Activated CD4-positive, alpha-beta T cell treated with anti-CD3 and anti-CD28 coated beads, Interleukin-2, amount 10 ng/mL, durations not matched to agents 7 days and 5 days (primary cell): ENCODE data around the gene BCL2L2. TPM values are rescaled to one million over a fixed set of nuclear protein-coding genes. Genes with fewer than 3 reads are reported as not detected.

Source experiments
- CTCF ChIA-PET: fragments of 350-600 bp; sonication (Branson Sonifier 250); formaldehyde crosslinking; loops from one replicate; lab custom pipeline; 2021; ENCODE audit warnings: antibody characterized with exemption; lab: Charles Lee
- POLR2A ChIA-PET: fragments of 350-600 bp; sonication (Branson Sonifier 250); formaldehyde crosslinking; loops from one replicate; lab custom pipeline; 2021; ENCODE audit warnings: antibody characterized with exemption; lab: Charles Lee
- DNase-seq: peaks from one replicate; pipeline ENCODE4 v3.0.0-alpha.2; 2020
- H3K27ac Mint-ChIP-seq: one replicate; pipeline ENCODE4 v1.8.0; 2021; ENCODE audit warnings: mild to moderate bottlenecking, moderate library complexity, mixed read lengths
- H3K27me3 Mint-ChIP-seq: one replicate; pipeline ENCODE4 v1.8.0; 2021; ENCODE audit warnings: mixed read lengths
- H3K36me3 Mint-ChIP-seq: one replicate; pipeline ENCODE4 v1.8.0; 2021; ENCODE audit warnings: low read depth, mixed read lengths
- H3K4me1 Mint-ChIP-seq: one replicate; pipeline ENCODE4 v1.8.0; 2021; ENCODE audit warnings: mixed read lengths
- H3K4me3 Mint-ChIP-seq: one replicate; pipeline ENCODE4 v1.8.0; 2021; ENCODE audit warnings: mild to moderate bottlenecking, moderate library complexity, mixed read lengths
- H3K9me3 Mint-ChIP-seq: one replicate; pipeline ENCODE4 v1.8.0; 2021; ENCODE audit warnings: mixed read lengths
- total RNA-seq, 2 experiments: library from RNA; stranded (reverse); gene quantifications; one replicate each; pipeline ENCODE4 v1.2.3, GENCODE V29; 2021

Gene BCL2L2
- total RNA-seq, 2 experiments from 2014 or later: 1.7 to 3.2 TPM

- Mint-ChIP-seq H3K36me3 (no peaks in the 10 kb centered on the region), H3K4me3 (peak overlapping the region; percentile 66), H3K9me3 (no peaks in the 10 kb centered on the region), H3K4me1 (peaks cover 9% of the 10 kb centered on the region), H3K27me3 (peaks cover 41% of the 10 kb centered on the region), H3K27ac (no peak overlapping the region)
- CTCF ChIA-PET: interaction anchor here (0.8 to 2.4 kb wide), 6 partner anchors 8 to 126 kb away, joined by 3 to 8 read pairs (median 4); no protein-coding TSS in a partner anchor
- POLR2A ChIA-PET: no interaction called here
- DNase-seq: no peak
These were observed 46.8 kb downstream of the BCL2L2 start for GRCh38 chr14:23353433-23353780.

GRCh38 chr14:23354990-23355389 lies 48.4 kb downstream of the BCL2L2 start:
- ChIA-PET POLR2A (no interaction called here), CTCF (interaction anchor here (1.0 to 2.4 kb wide), 2 partner anchors 9 to 25 kb away, joined by 4 to 8 read pairs; no protein-coding TSS in a partner anchor)
- Mint-ChIP-seq H3K4me1 (peaks cover 9% of the 10 kb centered on the region), H3K4me3 (no peak overlapping the region), H3K9me3 (no peaks in the 10 kb centered on the region), H3K36me3 (no peaks in the 10 kb centered on the region), H3K27ac (no peak overlapping the region), H3K27me3 (peaks cover 41% of the 10 kb centered on the region)
- no peak for DNase-seq

- Mint-ChIP-seq H3K36me3 (no peaks in the 10 kb centered on the region), H3K4me3 (no peak overlapping the region)
- CTCF ChIA-PET: no interaction called here
These were observed 49.3 kb downstream of the BCL2L2 start for GRCh38 chr14:23355871-23356435.

GRCh38 chr14:23356662-23357061 lies 50.0 kb downstream of the BCL2L2 start:
- Mint-ChIP-seq H3K9me3 (no peaks in the 10 kb centered on the region), H3K4me3 (no peak overlapping the region), H3K27ac (no peak overlapping the region), H3K4me1 (peaks cover 5% of the 10 kb centered on the region), H3K36me3 (no peaks in the 10 kb centered on the region), H3K27me3 (peaks cover 28% of the 10 kb centered on the region)
- DNase-seq: no peak
- ChIA-PET CTCF (interaction anchor here (1.4 kb wide), 1 partner anchor 11 kb away, joined by 4 read pairs; no protein-coding TSS in a partner anchor), POLR2A (no interaction called here)

More at GRCh38 chr14:23355871-23356435, 49.3 kb downstream of the BCL2L2 start:
- H3K27ac Mint-ChIP-seq: no peak overlapping the region
- peaks cover 9% of the 10 kb centered on the region for H3K4me1 Mint-ChIP-seq
- POLR2A ChIA-PET: no interaction called here
- no peaks in the 10 kb centered on the region for H3K9me3 Mint-ChIP-seq
- DNase-seq: no peak
- peaks cover 33% of the 10 kb centered on the region for H3K27me3 Mint-ChIP-seq

- no peak for DNase-seq
- CTCF ChIA-PET: interaction anchor here (1.4 kb wide), 1 partner anchor 12 kb away, joined by 4 read pairs; no protein-coding TSS in a partner anchor
- POLR2A ChIA-PET: no interaction called here
These were observed 50.6 kb downstream of the BCL2L2 start for GRCh38 chr14:23357261-23357660.

GRCh38 chr14:23358042-23358441 lies 51.4 kb downstream of the BCL2L2 start:
- Mint-ChIP-seq H3K9me3 (no peaks in the 10 kb centered on the region), H3K36me3 (no peaks in the 10 kb centered on the region), H3K4me1 (peaks cover under 1% of the 10 kb centered on the region), H3K27ac (no peak overlapping the region), H3K27me3 (peaks cover 25% of the 10 kb centered on the region), H3K4me3 (no peak overlapping the region)
- POLR2A ChIA-PET: no interaction called here
- CTCF ChIA-PET: interaction anchor here (1.4 kb wide), 2 partner anchors 12 to 45 kb away, joined by 3 to 4 read pairs; no protein-coding TSS in a partner anchor
- DNase-seq: no peak

More at GRCh38 chr14:23357261-23357660, 50.6 kb downstream of the BCL2L2 start:
- Mint-ChIP-seq H3K27ac (no peak overlapping the region), H3K4me1 (peaks cover 5% of the 10 kb centered on the region), H3K9me3 (no peaks in the 10 kb centered on the region), H3K36me3 (no peaks in the 10 kb centered on the region), H3K27me3 (peaks cover 28% of the 10 kb centered on the region), H3K4me3 (no peak overlapping the region)

- ChIA-PET POLR2A (no interaction called here), CTCF (interaction anchor here (1.4 kb wide), 1 partner anchor 44 kb away, joined by 3 read pairs; no protein-coding TSS in a partner anchor)
- H3K27me3 Mint-ChIP-seq: peaks cover 25% of the 10 kb centered on the region
- no peaks in the 10 kb centered on the region for H3K4me1 Mint-ChIP-seq
- H3K27ac Mint-ChIP-seq: no peak overlapping the region
- H3K9me3 Mint-ChIP-seq: no peaks in the 10 kb centered on the region
- no peaks in the 10 kb centered on the region for H3K36me3 Mint-ChIP-seq
- H3K4me3 Mint-ChIP-seq: no peak overlapping the region
- no peak for DNase-seq
These were observed 52.0 kb downstream of the BCL2L2 start for GRCh38 chr14:23358553-23359166.

- Mint-ChIP-seq H3K27ac (no peak overlapping the region), H3K9me3 (no peaks in the 10 kb centered on the region), H3K4me1 (no peaks in the 10 kb centered on the region), H3K36me3 (no peaks in the 10 kb centered on the region), H3K27me3 (peaks cover 25% of the 10 kb centered on the region), H3K4me3 (no peak overlapping the region)
- DNase-seq: no peak
- POLR2A ChIA-PET: no interaction called here
- CTCF ChIA-PET: no interaction called here
These were observed 52.6 kb downstream of the BCL2L2 start for GRCh38 chr14:23359167-23359626.

GRCh38 chr14:23359722-23360447 lies 53.3 kb downstream of the BCL2L2 start:
- ChIA-PET POLR2A (no interaction called here), CTCF (interaction anchor here (0.9 to 1.1 kb wide), 3 partner anchors 32 to 77 kb away, joined by 3 read pairs; no protein-coding TSS in a partner anchor)
- DNase-seq: no peak
- H3K9me3 Mint-ChIP-seq: no peaks in the 10 kb centered on the region
- H3K27me3 Mint-ChIP-seq: peaks cover 25% of the 10 kb centered on the region
- no peaks in the 10 kb centered on the region for H3K36me3 Mint-ChIP-seq
- H3K27ac Mint-ChIP-seq: no peak overlapping the region
- no peaks in the 10 kb centered on the region for H3K4me1 Mint-ChIP-seq
- H3K4me3 Mint-ChIP-seq: no peak overlapping the region

- H3K27ac Mint-ChIP-seq: no peak overlapping the region
- H3K4me3 Mint-ChIP-seq: no peak overlapping the region
- ChIA-PET CTCF (interaction anchor here (0.9 to 1.1 kb wide), 3 partner anchors 33 to 76 kb away, joined by 3 read pairs; no protein-coding TSS in a partner anchor), POLR2A (no interaction called here)
- H3K36me3 Mint-ChIP-seq: no peaks in the 10 kb centered on the region
- H3K27me3 Mint-ChIP-seq: peaks cover 20% of the 10 kb centered on the region
- DNase-seq: no peak
- H3K4me1 Mint-ChIP-seq: no peaks in the 10 kb centered on the region
- no peaks in the 10 kb centered on the region for H3K9me3 Mint-ChIP-seq
These were observed 53.9 kb downstream of the BCL2L2 start for GRCh38 chr14:23360496-23360895.

GRCh38 chr14:23361320-23361719 lies 54.7 kb downstream of the BCL2L2 start:
- peaks cover 22% of the 10 kb centered on the region for H3K27me3 Mint-ChIP-seq
- H3K4me1 Mint-ChIP-seq: no peaks in the 10 kb centered on the region
- POLR2A ChIA-PET: no interaction called here

More at GRCh38 chr14:23361320-23361719, 54.7 kb downstream of the BCL2L2 start:
- DNase-seq: no peak
- H3K4me3 Mint-ChIP-seq: no peak overlapping the region
- no peaks in the 10 kb centered on the region for H3K9me3 Mint-ChIP-seq
- CTCF ChIA-PET: interaction anchor here (0.9 to 1.5 kb wide), 3 partner anchors 8 to 75 kb away, joined by 3 read pairs; partner anchors contain the start of gene SLC22A17
- no peaks in the 10 kb centered on the region for H3K36me3 Mint-ChIP-seq
- H3K27ac Mint-ChIP-seq: no peak overlapping the region
